Skeletal muscle cell (primary cell): Measurements from ENCODE around the gene CC2D2B.
"Not testable (repeated sequence)": the region's sequence is repeated elsewhere in the genome, so short reads cannot be mapped to it uniquely, and the experiment has no call there.

ENCODE experiments used
- DNase-seq: peaks from one replicate; pipeline ENCODE4 v3.0.0-alpha.2; 2010; ENCODE audit warnings: low read depth
- H3K4me3 ChIP-seq: 2 replicates; pipeline ENCODE4 v1.5.1; 2011; ENCODE audit warnings: low read depth, mild to moderate bottlenecking, control low read depth, low read length, moderate library complexity

CC2D2B gene, protein sequence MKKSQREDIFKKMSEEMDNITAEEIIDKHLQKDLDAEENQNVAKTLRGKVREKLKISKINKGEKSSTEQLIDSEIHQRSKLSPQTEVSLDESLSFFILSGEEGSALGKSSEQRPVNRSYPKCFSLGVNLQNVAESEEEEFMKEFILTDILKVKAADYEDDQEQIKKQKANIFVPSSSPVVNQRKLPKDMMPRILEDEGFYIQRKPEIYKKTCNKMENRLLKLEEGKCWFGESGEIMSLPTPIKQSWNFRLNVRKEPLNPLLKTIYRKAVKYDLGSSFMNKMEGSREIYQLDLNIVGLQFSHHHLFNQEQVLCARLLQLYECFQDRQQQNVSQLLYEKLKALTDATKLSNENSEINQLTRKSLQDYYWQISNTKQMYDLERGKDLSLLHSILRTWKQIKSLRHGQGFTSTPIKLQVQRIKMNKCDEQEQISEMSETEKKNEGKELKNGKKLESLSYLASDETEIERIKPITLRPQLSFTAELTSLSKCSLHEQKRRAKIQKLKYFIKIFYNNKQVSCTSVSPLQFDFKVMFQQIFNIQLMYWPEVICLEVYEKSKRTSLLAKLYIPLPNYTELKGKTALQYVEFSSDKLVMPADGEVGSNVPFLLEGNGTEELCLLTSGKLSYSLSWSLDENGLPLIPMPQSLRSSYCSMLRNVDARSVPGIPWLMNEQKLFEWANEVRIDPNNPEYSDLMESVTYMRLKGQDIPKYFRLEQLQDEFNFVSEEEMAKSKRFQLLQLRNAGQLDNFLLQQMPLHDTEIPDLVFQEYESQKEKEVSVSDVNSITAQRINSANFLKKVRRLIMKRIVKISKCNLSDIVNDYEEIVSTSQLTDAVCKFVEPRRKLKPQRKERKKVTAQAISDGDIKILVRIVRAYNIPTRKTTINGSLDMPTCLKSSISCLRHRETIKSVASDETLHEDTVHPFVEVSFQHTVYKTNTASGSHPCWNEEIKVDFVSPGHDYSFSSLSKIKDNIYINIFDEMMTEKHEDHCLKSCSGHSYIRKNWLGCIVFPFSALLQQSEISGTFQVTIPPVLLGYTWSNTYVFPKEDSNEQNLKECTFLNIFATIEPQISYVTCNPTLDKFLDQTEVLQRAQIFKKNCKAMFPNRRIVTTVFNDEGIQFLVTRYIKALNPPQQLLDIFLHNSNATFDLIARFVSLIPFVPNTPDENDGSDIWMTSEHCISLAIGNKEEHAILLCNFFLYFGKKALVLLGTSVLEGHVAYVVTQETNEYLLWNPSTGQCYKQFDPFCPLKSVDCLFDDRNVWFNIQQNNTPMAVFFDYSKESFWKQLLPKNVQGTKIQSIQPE (N-terminal part only)

GRCh38 chr10:95907456-95908253 lies at the start of gene CC2D2B:
CC2D2B (plus strand) TSS chr10:95907975; CDS start chr10:95911324, 3,349 bp downstream.
- DNase-seq: peak; percentile 30
- peak within 1 kb of the TSS; percentile 84 for H3K4me3 ChIP-seq

DNA sequence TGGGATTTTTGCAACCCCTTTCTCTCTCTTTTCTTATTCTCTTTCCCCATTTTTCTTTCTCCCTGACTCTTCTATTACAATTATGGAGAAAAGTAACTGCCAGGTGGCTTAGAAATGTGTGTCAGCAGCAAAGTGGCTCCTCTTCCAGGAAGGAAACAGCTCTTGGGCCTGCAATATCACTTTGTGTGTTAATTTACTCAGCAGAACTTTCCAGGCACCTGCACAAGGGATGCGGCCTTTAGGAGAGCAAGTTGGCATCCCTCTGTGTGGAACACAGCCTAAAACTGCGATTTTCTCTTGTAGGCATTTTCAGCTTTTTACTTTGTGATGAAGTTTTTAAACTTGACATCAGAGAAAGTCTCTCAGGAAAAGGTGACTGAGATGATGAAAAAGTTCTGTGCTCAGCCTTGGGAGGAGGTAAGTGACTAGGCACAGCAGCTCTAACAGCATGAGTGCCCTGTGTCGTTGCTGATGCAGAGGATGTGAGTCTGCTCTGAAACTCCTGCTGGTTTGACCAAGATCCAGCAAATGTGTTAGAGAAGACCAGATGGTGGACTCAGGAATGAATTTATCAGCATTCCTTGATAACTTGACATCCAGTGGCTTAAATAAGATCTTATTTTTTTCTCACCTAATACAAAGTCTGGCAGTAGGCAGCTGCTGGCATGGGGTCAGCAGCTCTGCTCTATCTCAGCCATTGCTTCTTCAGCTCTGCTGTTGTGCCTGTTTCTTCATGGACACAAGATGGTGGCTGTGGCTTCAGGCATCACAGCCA lies 47.4 kb upstream of the CC2D2B start:
- no peak overlapping the region for H3K4me3 ChIP-seq
- no peak for DNase-seq

- DNase-seq: no peak
- H3K4me3 ChIP-seq: no peak overlapping the region
These were observed 46.4 kb upstream of the CC2D2B start for GRCh38 chr10:95861386-95861785.

- DNase-seq: peak; percentile 77
- H3K4me3 ChIP-seq: no peak overlapping the region
These were observed 42.6 kb upstream of the CC2D2B start for GRCh38 chr10:95864906-95865813.

DNA sequence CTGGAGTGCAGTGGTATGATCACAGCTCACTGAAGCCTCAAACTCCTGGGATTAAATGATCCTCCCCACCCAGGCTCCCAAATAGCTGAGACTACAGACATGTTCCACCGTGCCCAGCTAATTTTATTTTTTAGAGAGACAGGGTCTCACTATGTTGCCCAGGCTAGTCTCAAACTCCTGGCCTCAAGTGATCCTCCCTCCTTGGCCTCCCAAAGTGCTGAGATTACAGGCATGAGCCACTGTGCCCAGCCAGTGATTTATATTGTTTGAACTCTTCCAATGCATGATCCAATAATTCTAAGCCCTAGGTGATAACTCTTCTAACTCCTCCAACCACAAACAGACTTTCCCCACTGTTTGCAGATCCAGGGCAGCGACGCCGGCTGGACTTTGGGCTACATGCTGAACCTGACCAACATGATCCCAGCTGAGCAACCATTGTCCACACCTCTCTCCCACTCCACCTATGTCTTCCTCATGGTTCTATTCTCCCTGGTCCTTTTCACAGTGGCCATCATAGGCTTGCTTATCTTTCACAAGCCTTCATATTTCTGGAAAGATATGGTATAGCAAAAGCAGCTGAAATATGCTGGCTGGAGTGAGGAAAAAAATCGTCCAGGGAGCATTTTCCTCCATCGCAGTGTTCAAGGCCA lies 41.8 kb upstream of the CC2D2B start:
- H3K4me3 ChIP-seq: no peak overlapping the region
- DNase-seq: no peak

- DNase-seq: no peak
- H3K4me3 ChIP-seq: no peak overlapping the region
These were observed 41.3 kb upstream of the CC2D2B start for GRCh38 chr10:95866467-95866842.

DNA sequence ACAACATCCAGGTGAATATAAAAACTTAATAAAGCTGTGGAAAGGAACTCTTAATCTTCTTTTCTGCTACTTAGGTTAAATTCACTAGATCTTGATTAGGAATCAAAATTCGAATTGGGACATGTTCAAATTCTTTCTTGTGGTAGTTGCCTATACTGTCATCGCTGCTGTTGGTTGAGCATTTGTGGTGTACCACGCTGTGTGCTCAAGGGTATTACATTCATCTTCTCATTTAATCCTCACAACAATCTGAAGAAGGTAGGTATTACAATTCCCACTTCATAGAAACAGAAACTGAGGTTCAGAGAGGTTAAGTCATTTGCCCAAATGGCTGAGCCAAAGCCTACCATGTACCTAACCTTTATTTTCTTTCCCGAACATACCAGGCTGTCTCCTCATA lies 39.9 kb upstream of the CC2D2B start:
- no peak for DNase-seq
- no peak overlapping the region for H3K4me3 ChIP-seq

DNA sequence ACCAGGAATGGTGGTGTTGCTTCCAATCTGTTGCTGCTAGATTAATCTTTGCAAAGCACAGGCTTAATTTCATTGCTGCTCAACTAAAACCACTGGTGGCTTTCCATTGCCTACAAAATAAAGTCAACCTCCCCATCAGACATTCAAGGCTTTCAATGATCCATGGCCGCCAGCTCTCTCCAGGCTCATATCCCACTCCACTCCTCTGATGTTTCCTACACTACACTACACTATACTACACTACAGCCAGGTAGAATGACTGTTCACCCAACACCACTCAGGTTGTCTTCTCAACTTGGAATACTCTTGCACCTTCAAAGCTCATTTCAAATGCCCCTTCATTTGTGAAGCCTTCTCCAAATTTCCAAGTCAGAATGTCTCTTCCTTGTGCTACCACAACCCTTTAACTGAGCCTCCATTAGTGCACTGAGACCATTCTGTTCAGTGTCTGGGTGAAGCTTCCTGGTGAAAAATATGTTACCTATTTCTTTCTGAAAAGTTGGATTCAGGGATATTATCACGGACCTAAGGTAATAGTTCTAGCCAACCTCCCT lies 35.5 kb upstream of the CC2D2B start:
- DNase-seq: no peak
- no peak overlapping the region for H3K4me3 ChIP-seq

- DNase-seq: no peak
- no peak overlapping the region for H3K4me3 ChIP-seq
These were observed 34.6 kb upstream of the CC2D2B start for GRCh38 chr10:95873139-95873538.

GRCh38 chr10:95873651-95874050 lies 34.1 kb upstream of the CC2D2B start:
- H3K4me3 ChIP-seq: no peak overlapping the region
- no peak for DNase-seq

GRCh38 chr10:95874783-95875182 lies 33.0 kb upstream of the CC2D2B start:
- DNase-seq, H3K4me3 ChIP-seq: not testable (repeated sequence)

- no peak for DNase-seq
- H3K4me3 ChIP-seq: no peak overlapping the region
These were observed 31.0 kb upstream of the CC2D2B start for GRCh38 chr10:95876756-95877155.

- no peak overlapping the region for H3K4me3 ChIP-seq
- no peak for DNase-seq
These were observed 29.9 kb upstream of the CC2D2B start for GRCh38 chr10:95877881-95878280.

DNA sequence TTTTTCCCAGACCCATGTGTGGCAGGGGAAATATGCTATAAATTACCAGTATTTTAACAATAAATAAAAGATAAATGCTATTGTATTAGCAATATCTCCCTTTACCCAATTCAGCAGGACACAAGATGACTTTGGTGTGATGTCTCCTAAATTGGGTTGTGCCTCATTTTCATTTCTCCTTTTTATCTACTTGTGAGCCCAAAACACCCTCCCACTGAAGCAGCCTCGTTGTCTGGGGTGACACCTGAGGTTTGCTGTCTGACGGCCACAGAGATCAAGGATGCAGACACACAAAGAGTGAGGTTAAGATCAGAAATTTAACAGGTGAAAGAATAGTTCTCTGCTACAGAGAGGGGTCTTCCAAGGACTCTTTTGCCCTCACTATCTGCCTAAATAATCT lies 27.1 kb upstream of the CC2D2B start:
- H3K4me3 ChIP-seq: no peak overlapping the region
- DNase-seq: no peak

- no peak for DNase-seq
- no peak overlapping the region for H3K4me3 ChIP-seq
These were observed 26.5 kb upstream of the CC2D2B start for GRCh38 chr10:95881316-95881715.

DNA sequence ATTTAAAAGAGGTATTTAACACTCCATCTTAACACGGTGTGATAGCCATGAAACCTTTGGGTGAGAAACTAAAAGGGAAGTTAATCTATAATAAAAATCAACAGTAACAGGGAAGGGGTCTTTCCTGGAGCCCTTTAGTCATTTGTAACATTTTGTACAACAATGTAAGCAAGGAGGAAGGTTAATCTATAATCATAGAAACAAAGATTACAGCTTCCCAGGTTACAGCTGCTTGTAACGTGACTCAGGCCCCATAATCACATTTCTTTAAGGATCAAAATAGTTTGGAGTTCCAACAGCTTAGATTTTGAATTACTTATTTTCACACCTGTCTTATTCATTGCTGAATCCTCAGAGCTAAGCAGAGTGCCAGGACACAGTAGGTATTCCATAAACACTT lies 17.9 kb upstream of the CC2D2B start:
- no peak for DNase-seq
- no peak overlapping the region for H3K4me3 ChIP-seq
